ENCODE data around the gene HIRIP3.

HIRIP3 gene

GRCh38 chr16:29999605-30000004 is 4.2 kb upstream of the HIRIP3 start:
- no peak for DNase-seq (ENCODE audit: low spot score)

- DNase-seq (ENCODE audit: low spot score): no peak
Measured at GRCh38 chr16:29996766-29997250, 1.4 kb upstream of the HIRIP3 start.

GRCh38 chr16:29995911-29996765 is 721 bp upstream of the HIRIP3 start, which contains the start of gene INO80E:
TSS of gene INO80E (plus strand) at chr16:29996241. CDS start at chr16:29996311, 70 bp downstream.
- peak; percentile 98 for DNase-seq (ENCODE audit: low spot score)

GRCh38 chr16:29994600-29995323 is 655 bp downstream of the HIRIP3 start:
- DNase-seq (ENCODE audit: low spot score): peak; percentile 75

GRCh38 chr16:29993903-29994599 is 1.4 kb downstream of the HIRIP3 start:
- no peak for DNase-seq (ENCODE audit: low spot score)

GRCh38 chr16:29993191-29993902 is 2.1 kb downstream of the HIRIP3 start:
- no peak for DNase-seq (ENCODE audit: low spot score)

GRCh38 chr16:29992344-29992967 is 3.0 kb downstream of the HIRIP3 start:
- no peak for DNase-seq (ENCODE audit: low spot score)

GRCh38 chr16:29991571-29991904 is 3.9 kb downstream of the HIRIP3 start:
- no peak for DNase-seq (ENCODE audit: low spot score)

- no peak for DNase-seq (ENCODE audit: low spot score)
Measured at GRCh38 chr16:29990883-29991570, 4.4 kb downstream of the HIRIP3 start.

GRCh38 chr16:29990034-29990433 is 5.4 kb downstream of the HIRIP3 start:
- DNase-seq (ENCODE audit: low spot score): no peak

GRCh38 chr16:29989111-29989858 is 6.1 kb downstream of the HIRIP3 start:
- DNase-seq (ENCODE audit: low spot score): no peak

GRCh38 chr16:29988346-29989075 is 6.9 kb downstream of the HIRIP3 start:
- no peak for DNase-seq (ENCODE audit: low spot score)

- DNase-seq (ENCODE audit: low spot score): no peak
Measured at GRCh38 chr16:29987371-29988085, 7.9 kb downstream of the HIRIP3 start.

- no peak for DNase-seq (ENCODE audit: low spot score)
Measured at GRCh38 chr16:29986931-29987330, 8.5 kb downstream of the HIRIP3 start.

- DNase-seq (ENCODE audit: low spot score): no peak
Measured at GRCh38 chr16:29986231-29986630, 9.2 kb downstream of the HIRIP3 start.

- no peak for DNase-seq (ENCODE audit: low spot score)
Measured at GRCh38 chr16:29985271-29985811, 10.1 kb downstream of the HIRIP3 start.

- DNase-seq (ENCODE audit: low spot score): no peak
Measured at GRCh38 chr16:29984764-29985147, 10.7 kb downstream of the HIRIP3 start.

- no peak for DNase-seq (ENCODE audit: low spot score)
Measured at GRCh38 chr16:29984137-29984763, 11.2 kb downstream of the HIRIP3 start.
